Measurements from ENCODE around the gene LHX3. TPM values are rescaled to one million over a fixed set of nuclear protein-coding genes. Genes with fewer than 3 reads are reported as not detected.

The LHX3 gene
- total and polyA plus RNA-seq, 2 of the 4 experiments (the other 2 are of a cell fraction): not detected

- Histone ChIP-seq H2BK120ac (ENCODE audit: low read depth, low read length) (no peak overlapping the region), H2AK9ac (replicated peaks; ENCODE audit: low read depth, low read length, poor library complexity) (no peak overlapping the region), H3K18ac (ENCODE audit: low read depth, low read length) (no peak overlapping the region), H3K4me1 (ENCODE audit: control insufficient read depth, insufficient read depth, low read length) (no peaks in the 10 kb centered on the region), H3K4me2 (ENCODE audit: low read depth, low read length) (no peak overlapping the region), H4K91ac (ENCODE audit: insufficient read depth, low read depth, low read length) (no peak overlapping the region), H3K27ac (ENCODE audit: insufficient read depth, low read length) (no peak overlapping the region), H3K9me3 (ENCODE audit: control insufficient read depth, insufficient read depth, low read length) (no peaks in the 10 kb centered on the region), H2AFZ (replicated peaks; ENCODE audit: low read length, poor library complexity) (no peak overlapping the region), H2BK15ac (ENCODE audit: low read depth, low read length) (no peak overlapping the region), H3K79me1 (ENCODE audit: low read depth in 1 of 2, low read length in 2 of 2) (no peaks in the 10 kb centered on the region), H3K36me3 (ENCODE audit: control insufficient read depth, insufficient read depth, low read length) (no peaks in the 10 kb centered on the region), H3K27me3 (ENCODE audit: control insufficient read depth, insufficient read depth, low read length) (peaks cover 64% of the 10 kb centered on the region), H4K8ac (ENCODE audit: low read depth in 2 of 2, low read length in 2 of 2) (no peak overlapping the region), H3K9me1 (ENCODE audit: insufficient read depth, low read length) (no peaks in the 10 kb centered on the region), H3K23ac (ENCODE audit: low read depth, low read length) (no peak overlapping the region), H2BK5ac (ENCODE audit: low read depth, low read length, poor library complexity, severe bottlenecking) (no peak overlapping the region), H4K5ac (ENCODE audit: low read depth, low read length) (no peak overlapping the region), H2AK5ac (ENCODE audit: low read depth, low read length) (no peak overlapping the region), H3K9ac (ENCODE audit: low read depth, low read length) (no peak overlapping the region), H3K4me3 (ENCODE audit: insufficient read depth, low read depth, low read length) (no peak overlapping the region), H3K4ac (ENCODE audit: low read depth, low read length) (no peak overlapping the region), H4K20me1 (ENCODE audit: insufficient read depth, low read length) (0 out of 2 replicates have a peak, but pooled peaks cover 3% of the 10 kb centered on the region), H3K14ac (replicated peaks; ENCODE audit: low read depth, low read length) (no peak overlapping the region), H3K56ac (ENCODE audit: extremely low read depth, insufficient read depth, low read length) (no peak overlapping the region), H2BK20ac (ENCODE audit: low read depth, low read length) (no peak overlapping the region)
- ATAC-seq (ENCODE audit: low read depth) (no peak), DNase-seq (no peak)
- no TSS peak for BruUV-seq (replicated peaks)
- intact Hi-C loops (cut with micrococcal nuclease) (no loop called here), dilution Hi-C loops (cut with HindIII; ENCODE audit: low sequenced_read_pairs, unreplicated experiment) (no loop called here), in situ Hi-C loops (cut with MboI; ENCODE audit: low sequenced_read_pairs) (no loop called here)
- ChIA-PET POLR2A (ENCODE audit: unreplicated experiment) (no interaction called here), CTCF (no interaction called here)
- WGBS, 2 experiments (ENCODE audit: extremely low coverage in 2 of 2, insufficient read length in 1 of 2): 54% methylated on average over 7 of the region's 18 CpGs; no CpG with 5 or more reads in 1 of the 2 experiments
- TF ChIP-seq BHLHE40 (IDR thresholded peaks at IDR 0.05; ENCODE audit: low read depth, low read length) (no peak), POLR2A (IDR thresholded peaks at IDR 0.05; ENCODE audit: low read depth, low read length) (no peak), CHD1 (IDR thresholded peaks at IDR 0.05; ENCODE audit: low read depth, low read length) (no peak), RCOR1 (IDR thresholded peaks at IDR 0.05; ENCODE audit: insufficient replicate concordance, low read length) (no peak), NFE2L2 (IDR thresholded peaks at IDR 0.05; ENCODE audit: low read depth, low read length) (no peak), SMC3 (IDR thresholded peaks at IDR 0.05; ENCODE audit: low read depth, low read length) (no peak), USF2 (IDR thresholded peaks at IDR 0.05; ENCODE audit: low read depth, low read length) (no peak), MAZ (IDR thresholded peaks at IDR 0.05; ENCODE audit: borderline replicate concordance, low read depth, low read length) (no peak), FOS (IDR thresholded peaks at IDR 0.05; ENCODE audit: low read depth, low read length) (no peak), MXI1 (IDR thresholded peaks at IDR 0.05; ENCODE audit: borderline replicate concordance, low read depth, low read length) (no peak), RFX5 (IDR thresholded peaks at IDR 0.05; ENCODE audit: low read depth, low read length) (no peak), ELK1 (IDR thresholded peaks at IDR 0.05; ENCODE audit: borderline replicate concordance, low read depth, low read length) (no peak), RAD21 (IDR thresholded peaks at IDR 0.05; ENCODE audit: low read length) (no peak), CEBPB (IDR thresholded peaks at IDR 0.05; ENCODE audit: low read depth, low read length) (no peak), MAFK (IDR thresholded peaks at IDR 0.05; ENCODE audit: low read depth, low read length) (no peak)
- TF ChIP-seq, protein P1, sequence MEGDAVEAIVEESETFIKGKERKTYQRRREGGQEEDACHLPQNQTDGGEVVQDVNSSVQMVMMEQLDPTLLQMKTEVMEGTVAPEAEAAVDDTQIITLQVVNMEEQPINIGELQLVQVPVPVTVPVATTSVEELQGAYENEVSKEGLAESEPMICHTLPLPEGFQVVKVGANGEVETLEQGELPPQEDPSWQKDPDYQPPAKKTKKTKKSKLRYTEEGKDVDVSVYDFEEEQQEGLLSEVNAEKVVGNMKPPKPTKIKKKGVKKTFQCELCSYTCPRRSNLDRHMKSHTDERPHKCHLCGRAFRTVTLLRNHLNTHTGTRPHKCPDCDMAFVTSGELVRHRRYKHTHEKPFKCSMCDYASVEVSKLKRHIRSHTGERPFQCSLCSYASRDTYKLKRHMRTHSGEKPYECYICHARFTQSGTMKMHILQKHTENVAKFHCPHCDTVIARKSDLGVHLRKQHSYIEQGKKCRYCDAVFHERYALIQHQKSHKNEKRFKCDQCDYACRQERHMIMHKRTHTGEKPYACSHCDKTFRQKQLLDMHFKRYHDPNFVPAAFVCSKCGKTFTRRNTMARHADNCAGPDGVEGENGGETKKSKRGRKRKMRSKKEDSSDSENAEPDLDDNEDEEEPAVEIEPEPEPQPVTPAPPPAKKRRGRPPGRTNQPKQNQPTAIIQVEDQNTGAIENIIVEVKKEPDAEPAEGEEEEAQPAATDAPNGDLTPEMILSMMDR (conservative IDR thresholded peaks at IDR 0.05; ENCODE audit: low read depth, low read length): no peak
These were observed 22.0 kb downstream of the LHX3 start for GRCh38 chr9:136182850-136183422.

Data from IMR-90 (cell line).